ENCODE data around the gene BLTP1.
"Not testable (repeated sequence)": the region's sequence is repeated elsewhere in the genome, so short reads cannot be mapped to it uniquely, and the experiment has no call there.

Gene BLTP1

GRCh38 chr4:122151982-122152710 is at the start of gene BLTP1:
Gene BLTP1, plus strand, starts transcription at chr4:122152331. Its CDS starts 18,317 bp downstream, at chr4:122170648.
- DNase-seq = peak; percentile 38

GRCh38 chr4:122104184-122104583 is 47.9 kb upstream of the BLTP1 start:
- no peak for DNase-seq

- DNase-seq = no peak
Observed at GRCh38 chr4:122107680-122108079, 44.5 kb upstream of the BLTP1 start.

- not testable (repeated sequence) for DNase-seq
Observed at GRCh38 chr4:122110304-122110703, 41.8 kb upstream of the BLTP1 start.

- no peak for DNase-seq
Observed at GRCh38 chr4:122117743-122118142, 34.4 kb upstream of the BLTP1 start.

- no peak for DNase-seq
Observed at GRCh38 chr4:122118243-122118642, 33.9 kb upstream of the BLTP1 start.

- no peak for DNase-seq
Observed at GRCh38 chr4:122119739-122120138, 32.4 kb upstream of the BLTP1 start.

GRCh38 chr4:122121593-122121992 is 30.5 kb upstream of the BLTP1 start:
- DNase-seq = no peak

- no peak for DNase-seq
Observed at GRCh38 chr4:122122083-122122482, 30.0 kb upstream of the BLTP1 start.

GRCh38 chr4:122129061-122129460 is 23.1 kb upstream of the BLTP1 start:
- no peak for DNase-seq

- no peak for DNase-seq
Observed at GRCh38 chr4:122131562-122132157, 20.5 kb upstream of the BLTP1 start.

GRCh38 chr4:122132891-122133290 is 19.2 kb upstream of the BLTP1 start:
- DNase-seq = no peak

GRCh38 chr4:122139139-122139538 is 13.0 kb upstream of the BLTP1 start:
- no peak for DNase-seq

- no peak for DNase-seq
Observed at GRCh38 chr4:122140834-122141233, 11.3 kb upstream of the BLTP1 start.

- DNase-seq = no peak
Observed at GRCh38 chr4:122142687-122143086, 9.4 kb upstream of the BLTP1 start.

GRCh38 chr4:122146652-122147051 is 5.5 kb upstream of the BLTP1 start:
- no peak for DNase-seq

GRCh38 chr4:122150931-122151330 is 1.2 kb upstream of the BLTP1 start:
- no peak for DNase-seq

- no peak for DNase-seq
Observed at GRCh38 chr4:122152711-122153226, 638 bp downstream of the BLTP1 start.

GRCh38 chr4:122156819-122157218 is 4.7 kb downstream of the BLTP1 start:
- no peak for DNase-seq

GRCh38 chr4:122163301-122163700 is 11.2 kb downstream of the BLTP1 start:
- DNase-seq = peak; percentile 30

- no peak for DNase-seq
Observed at GRCh38 chr4:122163767-122164166, 11.6 kb downstream of the BLTP1 start.

GRCh38 chr4:122167369-122167768 is 15.2 kb downstream of the BLTP1 start:
- DNase-seq = no peak

- no peak for DNase-seq
Observed at GRCh38 chr4:122170775-122171174, 18.6 kb downstream of the BLTP1 start.

- DNase-seq = no peak
Observed at GRCh38 chr4:122171323-122171722, 19.2 kb downstream of the BLTP1 start.

GRCh38 chr4:122172266-122172665 is 20.1 kb downstream of the BLTP1 start:
- no peak for DNase-seq

All from NCI-H2107 (cell line).